Measurements from ENCODE around the gene PARP12.

Gene PARP12

DNA sequence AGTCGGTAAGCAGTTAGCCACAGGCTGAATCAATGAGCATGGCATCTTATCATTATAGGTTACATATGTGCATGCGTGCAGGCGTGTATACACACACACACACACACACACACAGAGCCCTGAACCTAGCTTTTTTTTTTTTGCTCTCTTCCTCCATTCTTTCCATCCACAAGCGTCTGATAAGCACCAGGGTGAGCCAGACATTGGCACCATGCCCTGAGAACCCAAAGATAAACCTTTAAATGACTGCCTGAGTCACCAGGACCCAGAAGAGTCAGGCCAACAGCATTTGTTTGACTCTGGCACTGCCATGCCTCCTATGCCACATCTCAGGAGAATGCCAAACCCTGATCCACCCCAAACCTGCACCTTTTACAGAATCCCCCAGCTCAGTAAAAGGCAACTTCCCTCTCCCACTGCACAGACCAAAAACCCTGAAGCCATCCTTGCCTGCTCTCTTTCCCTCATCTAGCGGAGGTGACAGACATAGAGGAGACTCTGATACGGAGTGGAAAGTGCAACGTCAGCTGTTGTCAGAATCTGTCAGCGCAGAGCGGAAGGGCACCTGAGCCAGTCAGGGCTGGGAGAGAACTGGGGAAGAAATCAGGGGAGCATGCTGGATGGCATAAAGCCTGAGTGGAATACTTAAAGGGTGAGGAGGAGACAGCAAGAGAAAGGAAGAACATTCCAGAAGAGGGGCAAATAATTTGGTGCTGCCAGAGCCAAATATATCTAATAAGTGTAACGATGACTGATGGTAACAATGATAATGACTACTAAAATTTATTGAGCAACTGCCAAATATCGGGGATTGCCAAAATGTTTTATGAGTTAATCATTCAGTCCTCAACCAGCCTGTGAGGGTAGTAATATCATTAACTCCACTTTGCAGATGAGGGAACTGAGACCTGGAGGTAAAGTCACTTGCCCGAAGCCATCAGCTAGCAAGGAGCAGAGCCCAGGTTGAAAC, 3.2 kb downstream of the PARP12 start:
- no peak for DNase-seq

DNA sequence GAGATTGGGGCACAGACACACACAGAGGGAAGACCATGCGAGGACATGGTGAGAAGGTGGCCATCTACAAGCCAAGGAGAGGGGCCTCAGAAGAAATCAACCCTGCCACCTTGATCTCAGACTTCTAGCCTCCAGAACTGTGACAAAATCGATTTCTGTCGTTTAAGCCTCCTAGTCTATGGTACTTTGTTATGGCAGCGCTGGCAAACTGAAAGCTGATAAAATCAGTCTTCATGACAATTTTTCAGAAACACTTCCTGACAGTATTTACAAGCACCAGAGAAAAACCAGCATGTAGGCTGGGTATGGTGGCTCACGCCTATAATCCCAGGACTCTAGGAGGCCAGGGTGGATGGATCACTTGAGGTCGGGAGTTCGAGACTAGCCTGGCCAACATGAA, 4.2 kb downstream of the PARP12 start:
- DNase-seq, result no peak

- DNase-seq, result no peak
Measured at GRCh38 chr7:140057143-140057535, 5.6 kb downstream of the PARP12 start.

DNA sequence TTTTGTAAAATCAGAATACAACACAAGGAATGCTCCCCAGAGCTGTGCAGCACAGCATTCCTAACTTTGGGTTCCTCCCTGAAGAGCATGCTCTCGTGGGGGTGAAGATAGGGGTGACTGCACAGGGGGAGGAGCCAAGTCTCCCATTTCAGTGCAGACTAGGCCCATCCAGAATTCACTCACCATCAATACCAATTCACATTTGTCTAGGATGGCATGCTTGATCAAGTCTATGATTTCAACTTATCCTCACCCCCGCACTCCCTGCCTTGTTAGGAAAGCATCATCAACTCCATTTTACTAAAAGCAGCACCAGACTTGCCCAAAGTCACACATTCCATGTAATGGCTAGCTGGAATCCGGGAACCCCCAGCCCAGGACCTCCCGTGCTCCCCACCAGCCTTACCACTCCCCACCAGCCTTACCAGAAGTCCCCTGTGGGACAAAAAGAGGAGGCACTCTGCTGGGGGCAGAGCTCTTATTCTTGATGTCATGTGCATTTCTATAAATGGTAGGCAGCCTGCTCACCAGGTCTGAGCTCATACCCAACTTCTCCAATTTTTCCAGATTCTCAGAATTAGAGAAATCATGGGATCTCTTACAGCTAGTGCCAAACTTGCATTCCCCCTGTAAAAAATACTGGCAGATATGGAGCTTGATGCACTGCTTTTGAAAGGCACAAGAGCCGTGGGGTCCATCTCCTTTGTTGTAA, 6.2 kb downstream of the PARP12 start:
- DNase-seq, result no peak

GRCh38 chr7:140055833-140056232, 6.9 kb downstream of the PARP12 start:
- DNase-seq, result no peak

GRCh38 chr7:140054751-140055150, 8.0 kb downstream of the PARP12 start:
- DNase-seq, result no peak

- no peak for DNase-seq
Measured at GRCh38 chr7:140053812-140054539, 8.8 kb downstream of the PARP12 start.

DNA sequence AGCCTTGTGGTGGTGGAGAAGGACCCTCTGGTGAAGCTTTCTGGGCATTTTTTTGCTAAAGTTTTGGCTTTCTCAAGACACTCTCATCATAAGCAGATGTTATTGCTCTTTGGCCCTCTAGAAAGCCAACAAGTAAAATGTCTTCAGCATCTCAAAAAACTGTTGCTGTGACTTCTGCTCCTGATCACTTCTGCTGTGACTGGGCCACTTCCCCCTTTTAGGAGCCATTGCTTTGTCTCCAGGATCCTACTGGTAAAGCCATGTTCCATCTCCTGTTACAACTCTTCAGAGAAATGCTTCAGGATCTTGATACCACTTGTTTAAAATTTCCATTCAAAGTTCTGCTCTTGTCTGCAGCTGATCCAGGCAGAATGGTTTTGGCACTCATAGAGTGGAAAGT, 10.9 kb downstream of the PARP12 start:
- no peak for DNase-seq

DNA sequence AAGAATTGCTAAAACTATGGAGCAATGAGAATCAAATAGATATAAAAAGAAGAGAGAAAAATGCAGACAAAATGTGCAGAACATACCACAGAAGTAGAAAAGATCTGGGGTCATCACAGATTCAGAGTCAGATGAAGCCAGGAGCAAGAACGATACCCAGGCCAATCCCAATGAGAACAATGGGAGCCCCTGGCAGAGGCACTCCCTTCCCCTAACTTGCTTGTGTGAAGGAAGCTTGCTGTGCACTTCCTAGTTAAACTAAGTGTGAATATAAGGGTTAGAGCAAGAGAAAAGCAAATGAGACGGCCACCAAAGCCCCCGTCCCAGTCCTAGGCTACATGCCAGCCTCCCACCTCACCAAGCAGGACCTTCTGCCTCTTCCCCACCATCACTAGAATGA, 12.7 kb downstream of the PARP12 start:
- no peak for DNase-seq

DNA sequence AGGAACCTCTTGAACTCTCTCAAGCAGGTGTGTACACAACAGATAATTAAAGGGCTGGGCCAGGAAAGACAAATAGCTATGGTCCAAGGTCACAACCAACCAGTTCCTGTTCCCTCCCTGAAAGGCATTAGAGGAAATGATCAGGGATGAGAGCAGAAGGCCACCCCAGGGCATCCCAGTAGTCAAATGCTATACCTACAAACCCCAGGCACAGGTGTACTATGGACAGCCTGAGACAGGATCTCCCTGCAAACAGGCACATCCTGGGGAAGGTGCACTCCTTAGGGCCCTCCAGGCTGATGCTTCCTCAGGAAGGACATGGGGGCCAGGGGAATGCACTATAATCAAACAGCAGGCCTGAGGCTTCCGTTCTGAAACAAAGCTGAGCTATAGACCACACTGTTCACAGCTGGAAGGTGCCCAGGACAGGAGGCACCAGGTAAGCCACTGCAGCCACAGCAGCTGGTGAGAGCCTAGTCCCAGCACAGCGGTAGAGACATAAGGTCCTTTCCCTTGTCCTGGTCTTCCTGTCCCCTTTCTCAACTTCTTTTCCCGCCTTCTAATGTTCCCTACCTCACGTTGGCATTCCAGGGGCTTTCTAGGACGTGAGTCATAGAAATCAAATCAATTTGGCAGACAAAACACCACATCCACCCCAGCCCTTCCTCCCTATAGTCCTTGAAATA, 13.3 kb downstream of the PARP12 start:
- no peak for DNase-seq

GRCh38 chr7:140048989-140049338, 13.8 kb downstream of the PARP12 start:
- DNase-seq, result no peak

DNA sequence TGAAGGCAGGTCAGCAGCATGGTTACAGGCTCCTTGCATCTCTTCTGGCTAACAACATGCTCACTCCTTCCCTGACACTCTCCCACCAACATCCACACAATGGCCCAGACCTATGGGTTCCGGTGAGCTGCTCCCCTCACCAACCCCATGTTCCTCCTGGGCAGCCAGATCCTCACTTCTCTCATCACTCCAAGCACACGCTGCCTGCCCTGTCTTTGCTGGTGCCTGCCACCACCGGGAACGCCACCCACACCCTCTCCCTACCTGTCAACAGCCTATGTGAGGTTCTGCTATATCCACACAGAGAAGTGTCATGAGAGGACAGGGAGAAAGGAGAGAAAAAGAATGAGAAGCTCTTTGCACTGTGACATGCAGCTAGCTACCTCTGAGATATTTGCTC, 14.6 kb downstream of the PARP12 start:
- no peak for DNase-seq

GRCh38 chr7:140047197-140047596, 15.6 kb downstream of the PARP12 start:
- DNase-seq, result no peak

DNA sequence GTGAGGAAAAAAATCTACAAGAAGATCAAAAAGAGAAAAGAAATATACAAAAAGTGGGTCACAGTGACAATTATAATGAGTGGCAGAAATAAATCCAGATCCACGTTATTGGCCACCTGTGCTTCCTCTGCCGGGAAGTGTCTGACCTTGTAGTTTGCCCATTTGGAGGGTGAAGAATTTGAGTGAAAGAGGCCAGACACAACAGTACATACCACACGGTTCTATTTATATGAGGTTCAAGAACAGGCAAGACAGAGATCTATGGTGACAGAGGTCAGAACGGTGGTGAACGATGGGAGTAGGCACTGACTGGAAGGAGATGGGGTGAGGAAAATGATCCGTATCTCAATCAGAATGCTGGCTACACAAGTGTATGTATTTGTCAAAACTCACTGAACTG, 17.1 kb downstream of the PARP12 start:
- DNase-seq, result no peak

GRCh38 chr7:140044251-140044650, 18.5 kb downstream of the PARP12 start:
- no peak for DNase-seq

GRCh38 chr7:140042386-140042670, 20.4 kb downstream of the PARP12 start:
- no peak for DNase-seq

GRCh38 chr7:140041659-140042385, 20.9 kb downstream of the PARP12 start:
- no peak for DNase-seq

DNA sequence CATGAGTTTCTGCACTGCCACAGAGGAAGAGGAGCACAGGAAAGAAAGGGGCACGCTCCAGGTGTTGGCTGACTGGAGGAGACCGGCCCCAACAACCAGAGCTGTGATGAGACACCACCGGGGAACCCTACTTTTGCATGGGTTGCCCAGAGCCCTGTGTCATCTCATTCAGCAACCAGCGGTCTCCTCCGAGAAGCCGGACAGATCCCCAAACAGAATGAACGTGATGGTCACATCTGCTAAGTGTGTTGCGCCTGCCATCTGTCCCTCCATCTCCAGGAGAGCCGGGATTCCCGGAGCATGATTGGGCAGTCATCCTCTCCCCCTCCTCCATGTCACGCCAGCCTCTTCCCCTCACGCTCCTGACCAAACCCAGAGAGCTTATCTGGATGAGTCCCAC, 22.9 kb downstream of the PARP12 start:
- DNase-seq, result peak; percentile 25

GRCh38 chr7:140039066-140039465, 23.7 kb downstream of the PARP12 start:
- no peak for DNase-seq

DNA sequence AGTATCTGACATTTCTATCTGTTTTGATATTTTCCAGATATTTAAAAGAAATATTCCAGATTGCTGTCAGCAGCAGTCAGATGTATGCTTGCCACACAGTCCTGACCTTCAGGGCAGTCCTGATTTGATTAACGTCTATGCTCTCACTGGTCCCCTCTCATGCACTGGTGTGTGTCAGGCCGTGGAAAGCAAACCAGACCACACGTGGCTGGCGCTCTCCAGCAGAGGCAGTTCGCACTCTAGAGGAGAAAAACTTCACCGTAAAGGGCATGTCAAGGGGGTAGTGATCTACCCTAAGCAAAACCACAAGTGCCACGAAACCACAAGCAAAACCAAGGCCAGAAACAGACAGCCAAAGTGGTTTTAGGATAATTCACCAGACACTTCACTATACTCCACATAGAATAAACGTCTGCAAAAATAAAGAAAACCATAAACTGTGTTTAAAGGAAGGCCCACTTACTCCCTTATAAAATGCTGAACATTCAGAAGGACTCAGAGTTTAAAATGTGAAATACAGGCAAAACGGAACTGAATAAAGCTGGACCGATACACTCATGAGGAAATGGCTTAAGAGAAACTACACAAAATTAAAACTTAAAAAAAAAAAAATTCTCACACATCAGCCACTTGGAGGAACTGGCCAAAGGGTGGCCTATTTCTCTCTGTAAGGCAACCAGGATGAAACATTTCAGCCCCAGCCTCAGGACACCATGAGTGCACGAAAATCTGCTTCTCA, 26.4 kb downstream of the PARP12 start:
- DNase-seq, result no peak

- DNase-seq, result no peak
Measured at GRCh38 chr7:140035400-140036223, 27.1 kb downstream of the PARP12 start.
